Neural cell (in vitro differentiated cells): ENCODE data around the gene FAM163B. TPM values are rescaled to one million over a fixed set of nuclear protein-coding genes. Genes with fewer than 3 reads are reported as not detected.

ENCODE experiments used
- H2AFZ ChIP-seq: fragments of 200-600, 300-800 bp; sonication (generic), shearing (Covaris generic); 2 replicates; pipeline ENCODE4 v1.6.0; 2014; ENCODE audit warnings: low read depth, mild to moderate bottlenecking, antibody characterized with exemption, low read length, moderate library complexity
- H3F3A ChIP-seq: fragments of 200-600 bp; shearing (Covaris generic); 2 replicates; pipeline ENCODE4 v1.6.1; 2016; ENCODE audit warnings: mild to moderate bottlenecking, moderate library complexity, mixed read lengths, antibody characterized with exemption, low read length; ENCODE audit not compliant: insufficient read depth, poor library complexity, severe bottlenecking
- H3K27ac ChIP-seq: fragments of 200-600, 300-800 bp; sonication (generic), shearing (Covaris generic); 2 replicates; pipeline ENCODE4 v1.5.1; 2014; ENCODE audit warnings: mild to moderate bottlenecking, low read length, moderate library complexity
- H3K27me3 ChIP-seq: fragments of 300-800, 200-600 bp; sonication (generic), shearing (Covaris generic); 2 replicates; pipeline ENCODE4 v1.6.0; 2014; ENCODE audit warnings: mild to moderate bottlenecking, low read depth, low read length, moderate library complexity; ENCODE audit not compliant: insufficient read depth
- H3K36me3 ChIP-seq: fragments of 300-800, 200-600 bp; sonication (generic), shearing (Covaris generic); 2 replicates; pipeline ENCODE4 v1.5.1; 2014; ENCODE audit warnings: mild to moderate bottlenecking, antibody characterized with exemption, low read length, moderate library complexity; ENCODE audit not compliant: insufficient read depth
- H3K4me2 ChIP-seq: fragments of 300-800, 200-600 bp; sonication (generic), shearing (Covaris generic); 2 replicates; pipeline ENCODE4 v1.6.0; 2014; ENCODE audit warnings: mild to moderate bottlenecking, low read length
- H3K4me3 ChIP-seq: fragments of 300-800, 200-600 bp; sonication (generic), shearing (Covaris generic); 2 replicates; pipeline ENCODE4 v1.5.1; 2014; ENCODE audit warnings: mild to moderate bottlenecking, low read length, moderate library complexity
- H3K79me2 ChIP-seq: fragments of 200-600 bp; shearing (Covaris generic); replicated peaks from 2 replicates; pipeline ENCODE4 v1.6.0; 2014; ENCODE audit warnings: mild to moderate bottlenecking, low read length, moderate library complexity; ENCODE audit not compliant: insufficient read depth
- H3K9ac ChIP-seq: fragments of 300-800, 200-600 bp; sonication (generic), shearing (Covaris generic); 2 replicates; pipeline ENCODE4 v1.6.1; 2016; ENCODE audit warnings: mild to moderate bottlenecking, low read length, mixed read lengths
- H3K9me2 ChIP-seq: fragments of 200-600 bp; shearing (Covaris generic); 2 replicates; pipeline ENCODE4 v1.6.1; 2016; ENCODE audit warnings: mild to moderate bottlenecking, low read length, mixed read lengths; ENCODE audit not compliant: insufficient read depth
- H3K9me3 ChIP-seq: fragments of 200-600, 300-800 bp; sonication (generic), shearing (Covaris generic); 2 replicates; pipeline ENCODE4 v1.6.1; 2016; ENCODE audit warnings: mild to moderate bottlenecking, mixed run types, low read length, moderate library complexity, mixed read lengths
- H4K20me1 ChIP-seq: fragments of 200-600 bp; shearing (Covaris generic); 2 replicates; pipeline ENCODE4 v1.6.1; 2016; ENCODE audit warnings: mild to moderate bottlenecking, mixed run types; ENCODE audit not compliant: insufficient read depth
- EP300 ChIP-seq: fragments of 450-650 bp; conservative IDR thresholded peaks from 2 replicates; pipeline ENCODE4 v1.6.1; 2014; ENCODE audit warnings: antibody characterized with exemption, mild to moderate bottlenecking, moderate library complexity; ENCODE audit not compliant: poor library complexity, severe bottlenecking
- EZH2 ChIP-seq: fragments of 200-600, 300-800 bp; shearing (Covaris generic), sonication (generic); IDR thresholded peaks from 2 replicates; pipeline ENCODE4 v1.6.1; 2014; ENCODE audit warnings: antibody characterized with exemption, low read length, borderline replicate concordance, mild to moderate bottlenecking; ENCODE audit not compliant: insufficient read depth, poor library complexity, severe bottlenecking
- MXI1 ChIP-seq: fragments of 450-650 bp; conservative IDR thresholded peaks from 2 replicates; pipeline ENCODE4 v1.6.1; 2014; ENCODE audit warnings: antibody characterized with exemption, mild to moderate bottlenecking; ENCODE audit not compliant: poor library complexity, severe bottlenecking
- POLR2AphosphoS5 ChIP-seq: IDR thresholded peaks from 2 replicates; pipeline ENCODE4 v1.6.1; 2012
- RAD21 ChIP-seq: fragments of 450-650 bp; conservative IDR thresholded peaks from 2 replicates; pipeline ENCODE4 v1.6.1; 2014; ENCODE audit warnings: antibody characterized with exemption, mild to moderate bottlenecking, moderate library complexity
- SMC3 ChIP-seq: fragments of 450-650 bp; conservative IDR thresholded peaks from 2 replicates; pipeline ENCODE4 v1.6.1; 2014; ENCODE audit warnings: antibody characterized with exemption, mild to moderate bottlenecking, moderate library complexity; ENCODE audit not compliant: poor library complexity
- TAF1 ChIP-seq: IDR thresholded peaks from 2 replicates; pipeline ENCODE4 v1.6.1; 2012; ENCODE audit warnings: low read depth
- polyA plus RNA-seq: library from polyadenylated mRNA; depleted of rRNA; stranded (reverse); fragments of >200 nt; gene quantifications from 2 replicates; pipeline ENCODE4 v1.2.3, GENCODE V29; 2014
- TF ChIP-seq, protein P1 (sequence below): IDR thresholded peaks from 2 replicates; pipeline ENCODE4 v1.6.1; 2012; ENCODE audit warnings: borderline replicate concordance
- TF ChIP-seq, protein P2 (sequence below): fragments of 450-650 bp; IDR thresholded peaks from 2 replicates; pipeline ENCODE4 v1.5.1; 2014; ENCODE audit warnings: antibody characterized with exemption, mild to moderate bottlenecking, moderate library complexity; ENCODE audit not compliant: poor library complexity, severe bottlenecking

FAM163B gene
- polyA plus RNA-seq, 1 donor from 2014 or later: 1.5 TPM

DNA sequence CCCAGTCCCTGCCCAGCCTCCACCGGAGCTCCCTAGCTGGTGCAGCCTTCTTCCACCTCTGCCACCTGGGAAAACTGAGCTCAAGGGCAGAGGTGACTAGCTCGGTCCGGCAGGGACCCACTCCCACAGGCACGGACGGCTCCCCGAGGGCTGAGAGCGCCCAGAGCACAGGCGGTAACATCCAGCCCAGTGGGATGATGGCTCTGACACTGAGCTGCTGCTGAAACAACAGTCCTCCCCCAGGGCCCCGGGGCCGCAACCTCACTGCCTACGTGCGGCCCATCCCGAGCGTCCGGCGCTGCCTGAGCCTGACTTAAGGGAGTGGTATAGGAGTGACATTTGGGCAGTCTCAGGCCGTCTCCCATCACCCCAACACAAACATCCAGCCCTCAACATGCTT lies 3.7 kb downstream of the FAM163B start:
- Histone ChIP-seq H3K9me2 (no peaks in the 10 kb centered on the region), H3K9me3 (no peaks in the 10 kb centered on the region), H3K4me2 (no peak overlapping the region), H3K27me3 (peaks cover 30% of the 10 kb centered on the region), H3K36me3 (no peaks in the 10 kb centered on the region), H2AFZ (no peak overlapping the region), H3F3A (no peaks in the 10 kb centered on the region), H3K4me3 (no peak overlapping the region), H4K20me1 (no peaks in the 10 kb centered on the region), H3K27ac (no peak overlapping the region), H3K9ac (no peak overlapping the region), H3K79me2 (no peaks in the 10 kb centered on the region)
- TF ChIP-seq EZH2: no peak
- TF ChIP-seq RAD21: no peak
- no peak for TF ChIP-seq SMC3
- TF ChIP-seq MXI1: no peak
- TF ChIP-seq, protein P1, sequence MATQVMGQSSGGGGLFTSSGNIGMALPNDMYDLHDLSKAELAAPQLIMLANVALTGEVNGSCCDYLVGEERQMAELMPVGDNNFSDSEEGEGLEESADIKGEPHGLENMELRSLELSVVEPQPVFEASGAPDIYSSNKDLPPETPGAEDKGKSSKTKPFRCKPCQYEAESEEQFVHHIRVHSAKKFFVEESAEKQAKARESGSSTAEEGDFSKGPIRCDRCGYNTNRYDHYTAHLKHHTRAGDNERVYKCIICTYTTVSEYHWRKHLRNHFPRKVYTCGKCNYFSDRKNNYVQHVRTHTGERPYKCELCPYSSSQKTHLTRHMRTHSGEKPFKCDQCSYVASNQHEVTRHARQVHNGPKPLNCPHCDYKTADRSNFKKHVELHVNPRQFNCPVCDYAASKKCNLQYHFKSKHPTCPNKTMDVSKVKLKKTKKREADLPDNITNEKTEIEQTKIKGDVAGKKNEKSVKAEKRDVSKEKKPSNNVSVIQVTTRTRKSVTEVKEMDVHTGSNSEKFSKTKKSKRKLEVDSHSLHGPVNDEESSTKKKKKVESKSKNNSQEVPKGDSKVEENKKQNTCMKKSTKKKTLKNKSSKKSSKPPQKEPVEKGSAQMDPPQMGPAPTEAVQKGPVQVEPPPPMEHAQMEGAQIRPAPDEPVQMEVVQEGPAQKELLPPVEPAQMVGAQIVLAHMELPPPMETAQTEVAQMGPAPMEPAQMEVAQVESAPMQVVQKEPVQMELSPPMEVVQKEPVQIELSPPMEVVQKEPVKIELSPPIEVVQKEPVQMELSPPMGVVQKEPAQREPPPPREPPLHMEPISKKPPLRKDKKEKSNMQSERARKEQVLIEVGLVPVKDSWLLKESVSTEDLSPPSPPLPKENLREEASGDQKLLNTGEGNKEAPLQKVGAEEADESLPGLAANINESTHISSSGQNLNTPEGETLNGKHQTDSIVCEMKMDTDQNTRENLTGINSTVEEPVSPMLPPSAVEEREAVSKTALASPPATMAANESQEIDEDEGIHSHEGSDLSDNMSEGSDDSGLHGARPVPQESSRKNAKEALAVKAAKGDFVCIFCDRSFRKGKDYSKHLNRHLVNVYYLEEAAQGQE: no peak
- TF ChIP-seq, protein P2, sequence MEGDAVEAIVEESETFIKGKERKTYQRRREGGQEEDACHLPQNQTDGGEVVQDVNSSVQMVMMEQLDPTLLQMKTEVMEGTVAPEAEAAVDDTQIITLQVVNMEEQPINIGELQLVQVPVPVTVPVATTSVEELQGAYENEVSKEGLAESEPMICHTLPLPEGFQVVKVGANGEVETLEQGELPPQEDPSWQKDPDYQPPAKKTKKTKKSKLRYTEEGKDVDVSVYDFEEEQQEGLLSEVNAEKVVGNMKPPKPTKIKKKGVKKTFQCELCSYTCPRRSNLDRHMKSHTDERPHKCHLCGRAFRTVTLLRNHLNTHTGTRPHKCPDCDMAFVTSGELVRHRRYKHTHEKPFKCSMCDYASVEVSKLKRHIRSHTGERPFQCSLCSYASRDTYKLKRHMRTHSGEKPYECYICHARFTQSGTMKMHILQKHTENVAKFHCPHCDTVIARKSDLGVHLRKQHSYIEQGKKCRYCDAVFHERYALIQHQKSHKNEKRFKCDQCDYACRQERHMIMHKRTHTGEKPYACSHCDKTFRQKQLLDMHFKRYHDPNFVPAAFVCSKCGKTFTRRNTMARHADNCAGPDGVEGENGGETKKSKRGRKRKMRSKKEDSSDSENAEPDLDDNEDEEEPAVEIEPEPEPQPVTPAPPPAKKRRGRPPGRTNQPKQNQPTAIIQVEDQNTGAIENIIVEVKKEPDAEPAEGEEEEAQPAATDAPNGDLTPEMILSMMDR: no peak
- TF ChIP-seq TAF1: no peak
- no peak for TF ChIP-seq EP300
- TF ChIP-seq POLR2AphosphoS5: no peak

DNA sequence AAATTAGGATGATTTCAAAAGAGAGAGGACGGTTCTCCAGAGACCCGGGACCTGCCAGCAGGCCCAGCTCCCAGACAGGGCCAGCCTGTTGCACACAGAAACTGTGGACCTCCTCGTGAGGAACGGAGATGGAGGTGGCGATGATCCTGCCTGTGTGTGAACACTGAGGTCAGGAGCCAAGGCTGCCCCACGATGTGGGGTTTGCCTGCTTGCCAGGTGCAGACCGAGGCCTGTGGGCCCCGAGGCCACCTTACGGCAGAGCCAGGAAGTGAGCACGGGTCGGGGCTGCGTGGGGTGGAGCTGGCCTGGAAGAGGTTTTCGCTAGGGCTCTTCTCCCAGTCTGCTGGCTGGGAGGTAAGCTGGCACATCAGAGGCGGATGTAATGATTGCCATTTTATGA lies 4.3 kb downstream of the FAM163B start:
- Histone ChIP-seq H3K9me3 (no peaks in the 10 kb centered on the region), H3K36me3 (no peaks in the 10 kb centered on the region), H3K4me2 (no peak overlapping the region), H3K27me3 (peaks cover 25% of the 10 kb centered on the region), H2AFZ (no peak overlapping the region), H3K4me3 (no peak overlapping the region), H4K20me1 (no peaks in the 10 kb centered on the region), H3K79me2 (no peaks in the 10 kb centered on the region), H3F3A (no peaks in the 10 kb centered on the region), H3K9ac (no peak overlapping the region), H3K9me2 (no peaks in the 10 kb centered on the region), H3K27ac (no peak overlapping the region)
- TF ChIP-seq EP300: no peak
- TF ChIP-seq TAF1: no peak
- no peak for TF ChIP-seq EZH2
- TF ChIP-seq, protein P2: no peak
- no peak for TF ChIP-seq MXI1
- TF ChIP-seq, protein P1: no peak
- no peak for TF ChIP-seq RAD21
- no peak for TF ChIP-seq POLR2AphosphoS5
- no peak for TF ChIP-seq SMC3
